Measurements from ENCODE around the gene KIFC1. TPM values are rescaled to one million over a fixed set of nuclear protein-coding genes. Genes with fewer than 3 reads are reported as not detected.

KIFC1 gene
- total and polyA plus RNA-seq, 9 of the 15 experiments (the other 6 are each of a cell fraction or from before 2014, with no cell fraction given), result 1.3 to 95.2 (median 76.9) TPM

- no peak for TF ChIP-seq HDAC6 (IDR thresholded peaks at IDR 0.05; ENCODE audit: low read depth, low read length)
- TF ChIP-seq TOE1 (IDR thresholded peaks at IDR 0.05; ENCODE audit: borderline replicate concordance), result peak; percentile 59; the same call in 1 of the 2 replicates
- no peak for TF ChIP-seq TOE1 (CRISPR knock-in tag; IDR thresholded peaks at IDR 0.05; ENCODE audit: borderline replicate concordance, low read depth)
- no peak for TF ChIP-seq ZNF184 (CRISPR knock-in tag; IDR thresholded peaks at IDR 0.05)
- TF ChIP-seq, protein P1, sequence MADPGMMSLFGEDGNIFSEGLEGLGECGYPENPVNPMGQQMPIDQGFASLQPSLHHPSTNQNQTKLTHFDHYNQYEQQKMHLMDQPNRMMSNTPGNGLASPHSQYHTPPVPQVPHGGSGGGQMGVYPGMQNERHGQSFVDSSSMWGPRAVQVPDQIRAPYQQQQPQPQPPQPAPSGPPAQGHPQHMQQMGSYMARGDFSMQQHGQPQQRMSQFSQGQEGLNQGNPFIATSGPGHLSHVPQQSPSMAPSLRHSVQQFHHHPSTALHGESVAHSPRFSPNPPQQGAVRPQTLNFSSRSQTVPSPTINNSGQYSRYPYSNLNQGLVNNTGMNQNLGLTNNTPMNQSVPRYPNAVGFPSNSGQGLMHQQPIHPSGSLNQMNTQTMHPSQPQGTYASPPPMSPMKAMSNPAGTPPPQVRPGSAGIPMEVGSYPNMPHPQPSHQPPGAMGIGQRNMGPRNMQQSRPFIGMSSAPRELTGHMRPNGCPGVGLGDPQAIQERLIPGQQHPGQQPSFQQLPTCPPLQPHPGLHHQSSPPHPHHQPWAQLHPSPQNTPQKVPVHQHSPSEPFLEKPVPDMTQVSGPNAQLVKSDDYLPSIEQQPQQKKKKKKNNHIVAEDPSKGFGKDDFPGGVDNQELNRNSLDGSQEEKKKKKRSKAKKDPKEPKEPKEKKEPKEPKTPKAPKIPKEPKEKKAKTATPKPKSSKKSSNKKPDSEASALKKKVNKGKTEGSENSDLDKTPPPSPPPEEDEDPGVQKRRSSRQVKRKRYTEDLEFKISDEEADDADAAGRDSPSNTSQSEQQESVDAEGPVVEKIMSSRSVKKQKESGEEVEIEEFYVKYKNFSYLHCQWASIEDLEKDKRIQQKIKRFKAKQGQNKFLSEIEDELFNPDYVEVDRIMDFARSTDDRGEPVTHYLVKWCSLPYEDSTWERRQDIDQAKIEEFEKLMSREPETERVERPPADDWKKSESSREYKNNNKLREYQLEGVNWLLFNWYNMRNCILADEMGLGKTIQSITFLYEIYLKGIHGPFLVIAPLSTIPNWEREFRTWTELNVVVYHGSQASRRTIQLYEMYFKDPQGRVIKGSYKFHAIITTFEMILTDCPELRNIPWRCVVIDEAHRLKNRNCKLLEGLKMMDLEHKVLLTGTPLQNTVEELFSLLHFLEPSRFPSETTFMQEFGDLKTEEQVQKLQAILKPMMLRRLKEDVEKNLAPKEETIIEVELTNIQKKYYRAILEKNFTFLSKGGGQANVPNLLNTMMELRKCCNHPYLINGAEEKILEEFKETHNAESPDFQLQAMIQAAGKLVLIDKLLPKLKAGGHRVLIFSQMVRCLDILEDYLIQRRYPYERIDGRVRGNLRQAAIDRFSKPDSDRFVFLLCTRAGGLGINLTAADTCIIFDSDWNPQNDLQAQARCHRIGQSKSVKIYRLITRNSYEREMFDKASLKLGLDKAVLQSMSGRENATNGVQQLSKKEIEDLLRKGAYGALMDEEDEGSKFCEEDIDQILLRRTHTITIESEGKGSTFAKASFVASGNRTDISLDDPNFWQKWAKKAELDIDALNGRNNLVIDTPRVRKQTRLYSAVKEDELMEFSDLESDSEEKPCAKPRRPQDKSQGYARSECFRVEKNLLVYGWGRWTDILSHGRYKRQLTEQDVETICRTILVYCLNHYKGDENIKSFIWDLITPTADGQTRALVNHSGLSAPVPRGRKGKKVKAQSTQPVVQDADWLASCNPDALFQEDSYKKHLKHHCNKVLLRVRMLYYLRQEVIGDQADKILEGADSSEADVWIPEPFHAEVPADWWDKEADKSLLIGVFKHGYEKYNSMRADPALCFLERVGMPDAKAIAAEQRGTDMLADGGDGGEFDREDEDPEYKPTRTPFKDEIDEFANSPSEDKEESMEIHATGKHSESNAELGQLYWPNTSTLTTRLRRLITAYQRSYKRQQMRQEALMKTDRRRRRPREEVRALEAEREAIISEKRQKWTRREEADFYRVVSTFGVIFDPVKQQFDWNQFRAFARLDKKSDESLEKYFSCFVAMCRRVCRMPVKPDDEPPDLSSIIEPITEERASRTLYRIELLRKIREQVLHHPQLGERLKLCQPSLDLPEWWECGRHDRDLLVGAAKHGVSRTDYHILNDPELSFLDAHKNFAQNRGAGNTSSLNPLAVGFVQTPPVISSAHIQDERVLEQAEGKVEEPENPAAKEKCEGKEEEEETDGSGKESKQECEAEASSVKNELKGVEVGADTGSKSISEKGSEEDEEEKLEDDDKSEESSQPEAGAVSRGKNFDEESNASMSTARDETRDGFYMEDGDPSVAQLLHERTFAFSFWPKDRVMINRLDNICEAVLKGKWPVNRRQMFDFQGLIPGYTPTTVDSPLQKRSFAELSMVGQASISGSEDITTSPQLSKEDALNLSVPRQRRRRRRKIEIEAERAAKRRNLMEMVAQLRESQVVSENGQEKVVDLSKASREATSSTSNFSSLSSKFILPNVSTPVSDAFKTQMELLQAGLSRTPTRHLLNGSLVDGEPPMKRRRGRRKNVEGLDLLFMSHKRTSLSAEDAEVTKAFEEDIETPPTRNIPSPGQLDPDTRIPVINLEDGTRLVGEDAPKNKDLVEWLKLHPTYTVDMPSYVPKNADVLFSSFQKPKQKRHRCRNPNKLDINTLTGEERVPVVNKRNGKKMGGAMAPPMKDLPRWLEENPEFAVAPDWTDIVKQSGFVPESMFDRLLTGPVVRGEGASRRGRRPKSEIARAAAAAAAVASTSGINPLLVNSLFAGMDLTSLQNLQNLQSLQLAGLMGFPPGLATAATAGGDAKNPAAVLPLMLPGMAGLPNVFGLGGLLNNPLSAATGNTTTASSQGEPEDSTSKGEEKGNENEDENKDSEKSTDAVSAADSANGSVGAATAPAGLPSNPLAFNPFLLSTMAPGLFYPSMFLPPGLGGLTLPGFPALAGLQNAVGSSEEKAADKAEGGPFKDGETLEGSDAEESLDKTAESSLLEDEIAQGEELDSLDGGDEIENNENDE (IDR thresholded peaks at IDR 0.05; ENCODE audit: low read depth, low read length), result no peak
- TF ChIP-seq ELF1 (tag; IDR thresholded peaks at IDR 0.05), result peak; percentile 74
- TF ChIP-seq, protein P2, sequence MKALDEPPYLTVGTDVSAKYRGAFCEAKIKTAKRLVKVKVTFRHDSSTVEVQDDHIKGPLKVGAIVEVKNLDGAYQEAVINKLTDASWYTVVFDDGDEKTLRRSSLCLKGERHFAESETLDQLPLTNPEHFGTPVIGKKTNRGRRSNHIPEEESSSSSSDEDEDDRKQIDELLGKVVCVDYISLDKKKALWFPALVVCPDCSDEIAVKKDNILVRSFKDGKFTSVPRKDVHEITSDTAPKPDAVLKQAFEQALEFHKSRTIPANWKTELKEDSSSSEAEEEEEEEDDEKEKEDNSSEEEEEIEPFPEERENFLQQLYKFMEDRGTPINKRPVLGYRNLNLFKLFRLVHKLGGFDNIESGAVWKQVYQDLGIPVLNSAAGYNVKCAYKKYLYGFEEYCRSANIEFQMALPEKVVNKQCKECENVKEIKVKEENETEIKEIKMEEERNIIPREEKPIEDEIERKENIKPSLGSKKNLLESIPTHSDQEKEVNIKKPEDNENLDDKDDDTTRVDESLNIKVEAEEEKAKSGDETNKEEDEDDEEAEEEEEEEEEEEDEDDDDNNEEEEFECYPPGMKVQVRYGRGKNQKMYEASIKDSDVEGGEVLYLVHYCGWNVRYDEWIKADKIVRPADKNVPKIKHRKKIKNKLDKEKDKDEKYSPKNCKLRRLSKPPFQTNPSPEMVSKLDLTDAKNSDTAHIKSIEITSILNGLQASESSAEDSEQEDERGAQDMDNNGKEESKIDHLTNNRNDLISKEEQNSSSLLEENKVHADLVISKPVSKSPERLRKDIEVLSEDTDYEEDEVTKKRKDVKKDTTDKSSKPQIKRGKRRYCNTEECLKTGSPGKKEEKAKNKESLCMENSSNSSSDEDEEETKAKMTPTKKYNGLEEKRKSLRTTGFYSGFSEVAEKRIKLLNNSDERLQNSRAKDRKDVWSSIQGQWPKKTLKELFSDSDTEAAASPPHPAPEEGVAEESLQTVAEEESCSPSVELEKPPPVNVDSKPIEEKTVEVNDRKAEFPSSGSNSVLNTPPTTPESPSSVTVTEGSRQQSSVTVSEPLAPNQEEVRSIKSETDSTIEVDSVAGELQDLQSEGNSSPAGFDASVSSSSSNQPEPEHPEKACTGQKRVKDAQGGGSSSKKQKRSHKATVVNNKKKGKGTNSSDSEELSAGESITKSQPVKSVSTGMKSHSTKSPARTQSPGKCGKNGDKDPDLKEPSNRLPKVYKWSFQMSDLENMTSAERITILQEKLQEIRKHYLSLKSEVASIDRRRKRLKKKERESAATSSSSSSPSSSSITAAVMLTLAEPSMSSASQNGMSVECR (CRISPR knock-in tag; IDR thresholded peaks at IDR 0.05), result peak; percentile 38; the same call in 1 of the 2 replicates
- TF ChIP-seq CREM (IDR thresholded peaks at IDR 0.05; ENCODE audit: low read depth), result no peak
Observed at GRCh38 chr6:33430991-33431879, 39.6 kb downstream of the KIFC1 start (continued).
